Suprapubic skin (tissue), 4 donors: ENCODE measurements around the gene CDH13.

Experiments
- CTCF ChIP-seq, 2 donors: fragments of 200-600 bp in 1 of 2; fragments of 450-650 bp in 1 of 2; sonication (generic) in 1 of 2; IDR thresholded peaks; one replicate each; pipeline ENCODE4 v1.5.1; 2016 to 2019; ENCODE audit warnings: antibody characterized with exemption in 2 of 2, mild to moderate bottlenecking in 1 of 2, moderate library complexity in 1 of 2
- EP300 ChIP-seq: sonication (generic); formaldehyde crosslinking; IDR thresholded peaks from one replicate; pipeline ENCODE4 v1.6.1; 2017; ENCODE audit warnings: antibody characterized with exemption
- POLR2A ChIP-seq, 2 donors: fragments of 450-650 bp; IDR thresholded peaks; one replicate each; pipeline ENCODE4 v1.6.1; 2017; ENCODE audit warnings: antibody characterized with exemption in 2 of 2, mild to moderate bottlenecking in 2 of 2, moderate library complexity in 2 of 2
- POLR2AphosphoS5 ChIP-seq, 3 donors: sonication (generic); formaldehyde crosslinking; IDR thresholded peaks; one replicate each; pipeline ENCODE4 v1.6.1; 2017; ENCODE audit warnings: antibody characterized with exemption in 3 of 3

- TF ChIP-seq POLR2A (IDR thresholded peaks at IDR 0.05): no peak
- TF ChIP-seq POLR2AphosphoS5 (IDR thresholded peaks at IDR 0.05): no peak
- no peak for TF ChIP-seq CTCF (IDR thresholded peaks at IDR 0.05)
- TF ChIP-seq EP300: no peak
These were observed 135.1 kb downstream of the CDH13 start for GRCh38 chr16:82761858-82762257.
